Raji (cell line): ENCODE measurements around the gene PAK1.

Experiments
- POLR2A ChIP-seq: IDR thresholded peaks from 2 replicates; pipeline ENCODE4 v1.6.1; 2011; ENCODE audit warnings: low read depth, low read length, control low read depth; ENCODE audit not compliant: insufficient read depth

The PAK1 gene

DNA sequence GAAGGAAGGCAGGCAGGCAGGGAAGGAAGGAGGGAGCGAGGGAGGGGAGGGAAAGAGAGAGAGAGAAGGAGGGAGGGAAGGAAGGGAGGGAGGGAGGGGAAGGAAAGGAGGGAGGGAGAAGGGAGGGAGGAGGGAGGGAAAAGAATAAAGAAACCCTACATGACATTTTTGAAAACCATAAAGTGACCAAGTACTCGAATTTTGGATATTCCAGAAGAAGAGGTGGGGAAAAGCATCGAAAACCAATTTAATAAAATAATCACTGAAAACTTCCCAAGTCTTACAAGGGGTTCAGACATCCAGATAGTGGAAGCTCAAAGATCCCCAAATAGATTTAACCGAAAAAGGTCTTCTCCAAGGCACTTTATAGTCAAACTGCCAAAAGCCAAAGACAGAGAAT, 184.2 kb downstream of the PAK1 start:
- TF ChIP-seq POLR2A, result no peak

DNA sequence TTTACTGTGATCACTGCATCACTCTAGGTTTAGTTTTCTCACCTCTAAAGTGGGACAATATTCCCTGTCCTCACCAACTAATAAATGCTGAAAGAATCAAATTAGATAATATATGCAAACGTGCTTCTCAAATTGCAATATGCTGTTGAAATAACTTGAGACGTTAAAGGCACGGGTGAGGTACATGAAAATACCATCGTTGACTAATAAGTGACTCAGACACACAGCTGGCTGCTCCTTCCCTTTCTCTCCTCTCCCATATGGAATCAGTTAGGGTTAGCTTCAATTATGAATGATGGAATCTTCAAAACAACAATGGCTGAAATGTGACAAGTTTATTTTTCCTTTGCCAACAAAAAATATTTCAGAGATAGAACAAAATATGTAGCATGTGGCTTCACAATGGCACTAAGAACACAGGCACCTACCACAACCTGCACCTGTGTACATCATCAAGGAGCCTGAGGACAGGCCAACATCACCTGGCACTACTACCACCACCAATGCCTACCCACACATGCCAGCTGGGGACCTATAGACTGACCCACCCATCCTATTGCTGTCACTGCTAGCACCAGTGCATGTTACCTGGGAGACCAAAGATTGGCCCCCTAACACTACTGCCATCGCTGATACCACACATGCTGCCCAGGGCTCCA, 186.2 kb downstream of the PAK1 start:
- no peak for TF ChIP-seq POLR2A

- no peak for TF ChIP-seq POLR2A
Observed at GRCh38 chr11:77287136-77287535, 186.8 kb downstream of the PAK1 start.

GRCh38 chr11:77284476-77285468, 189.1 kb downstream of the PAK1 start:
- no peak for TF ChIP-seq POLR2A

DNA sequence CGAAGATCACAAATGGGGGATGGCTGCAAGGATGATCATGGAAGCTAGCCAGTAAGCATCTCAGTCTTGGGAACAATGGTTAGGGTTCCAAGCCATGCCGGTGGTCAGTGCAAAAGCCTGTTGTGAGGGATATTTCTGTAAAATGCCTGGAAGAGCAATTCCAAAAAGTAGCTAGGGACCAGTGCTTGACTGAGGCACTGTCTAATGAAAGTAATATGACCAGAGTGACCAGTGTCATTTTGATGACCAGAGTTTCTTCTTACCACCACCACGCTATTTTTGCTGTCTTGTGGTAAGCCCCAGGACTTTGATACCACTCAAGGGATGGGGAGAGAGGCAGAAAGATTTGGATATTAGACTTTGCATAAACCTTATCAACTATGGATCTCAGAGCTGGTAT, 190.8 kb downstream of the PAK1 start:
- no peak for TF ChIP-seq POLR2A

- no peak for TF ChIP-seq POLR2A
Observed at GRCh38 chr11:77278595-77279506, 195.0 kb downstream of the PAK1 start.

DNA sequence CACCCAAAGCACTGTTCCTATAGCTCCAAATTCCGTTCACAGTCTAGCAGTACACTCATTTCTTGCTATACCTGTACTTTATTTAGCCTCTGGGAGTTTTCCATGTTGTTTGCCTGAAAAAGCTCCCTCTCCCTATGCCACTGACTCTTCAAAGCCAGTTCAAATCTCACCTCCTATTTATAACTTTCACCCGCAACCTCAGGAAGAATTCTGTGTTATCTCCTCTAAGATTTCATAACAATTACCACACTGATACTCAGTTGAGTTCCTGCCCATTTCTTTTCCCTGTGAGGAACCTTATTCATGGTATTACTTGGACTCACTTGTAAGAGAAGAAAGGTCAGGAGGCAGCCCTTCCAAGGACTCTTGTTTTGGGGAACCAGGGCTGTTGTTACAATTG, 197.6 kb downstream of the PAK1 start:
- no peak for TF ChIP-seq POLR2A
